ENCODE data around the gene NAGS.
"Not testable (repeated sequence)": the region's sequence is repeated elsewhere in the genome, so short reads cannot be mapped to it uniquely, and the experiment has no call there.

NAGS gene

GRCh38 chr17:44007346-44008204 lies 3.2 kb downstream of the NAGS start:
- no peak for DNase-seq

GRCh38 chr17:44008205-44008909 lies 3.9 kb downstream of the NAGS start:
- DNase-seq, result no peak

- no peak for DNase-seq
Observed at GRCh38 chr17:44010966-44011647, 6.7 kb downstream of the NAGS start.

- no peak for DNase-seq
Observed at GRCh38 chr17:44011876-44012275, 7.5 kb downstream of the NAGS start.

- DNase-seq, result no peak
Observed at GRCh38 chr17:44012391-44012790, 8.0 kb downstream of the NAGS start.

- DNase-seq, result no peak
Observed at GRCh38 chr17:44012874-44013273, 8.5 kb downstream of the NAGS start.

GRCh38 chr17:44014133-44014436 lies 9.7 kb downstream of the NAGS start:
- peak in 1 of 2 experiments; percentile 5 for DNase-seq

- peak; percentile 77 to 87 for DNase-seq
Observed at GRCh38 chr17:44014437-44015172, 10.2 kb downstream of the NAGS start, which contains the start of gene TMEM101. TSS of gene TMEM101 (minus strand) at chr17:44014963. CDS start at chr17:44014952, 11 bp downstream.

GRCh38 chr17:44021227-44021626 lies 16.8 kb downstream of the NAGS start:
- DNase-seq, result not testable (repeated sequence)

- no peak for DNase-seq
Observed at GRCh38 chr17:44022246-44022645, 17.8 kb downstream of the NAGS start.

- no peak for DNase-seq
Observed at GRCh38 chr17:44023545-44024270, 19.3 kb downstream of the NAGS start.

- DNase-seq, result no peak
Observed at GRCh38 chr17:44024271-44024663, 19.8 kb downstream of the NAGS start.

- no peak for DNase-seq
Observed at GRCh38 chr17:44024853-44025252, 20.4 kb downstream of the NAGS start.

- no peak for DNase-seq
Observed at GRCh38 chr17:44029736-44030135, 25.3 kb downstream of the NAGS start.

- no peak for DNase-seq
Observed at GRCh38 chr17:44030482-44030881, 26.1 kb downstream of the NAGS start.

- no peak for DNase-seq
Observed at GRCh38 chr17:44033861-44034408, 29.5 kb downstream of the NAGS start.

GRCh38 chr17:44034688-44035087 lies 30.3 kb downstream of the NAGS start:
- not testable (repeated sequence) for DNase-seq

GRCh38 chr17:44037471-44037870 lies 33.0 kb downstream of the NAGS start:
- no peak for DNase-seq

GRCh38 chr17:44038604-44039011 lies 34.2 kb downstream of the NAGS start:
- no peak for DNase-seq

- DNase-seq, result no peak
Observed at GRCh38 chr17:44039829-44040635, 35.6 kb downstream of the NAGS start.

GRCh38 chr17:44043272-44043696 lies 38.9 kb downstream of the NAGS start:
- DNase-seq, result no peak

All from stimulated activated CD4-positive, alpha-beta T cell treated with anti-CD3 and anti-CD28 coated beads, Interleukin-4, amount 100 ng/mL, for 4 hours (primary cell).